C4-2B (cell line): ENCODE results near the gene HEATR5A.

Experiments used
- CTCF ChIP-seq: fragments of 450-650 bp; conservative IDR thresholded peaks from 2 replicates; pipeline ENCODE4 v1.5.1; 2017; ENCODE audit warnings: mild to moderate bottlenecking
- ZFX ChIP-seq: fragments of 450-650 bp; IDR thresholded peaks from 2 replicates; pipeline ENCODE4 v1.6.1; 2017

GRCh38 chr14:31426663-31427062, 6.3 kb upstream of the HEATR5A start:
- TF ChIP-seq CTCF (no peak), ZFX (no peak)
